Measurements from ENCODE around the gene SARS1. TPM values are rescaled to one million over a fixed set of nuclear protein-coding genes. Genes with fewer than 3 reads are reported as not detected.

SARS1 gene, protein sequence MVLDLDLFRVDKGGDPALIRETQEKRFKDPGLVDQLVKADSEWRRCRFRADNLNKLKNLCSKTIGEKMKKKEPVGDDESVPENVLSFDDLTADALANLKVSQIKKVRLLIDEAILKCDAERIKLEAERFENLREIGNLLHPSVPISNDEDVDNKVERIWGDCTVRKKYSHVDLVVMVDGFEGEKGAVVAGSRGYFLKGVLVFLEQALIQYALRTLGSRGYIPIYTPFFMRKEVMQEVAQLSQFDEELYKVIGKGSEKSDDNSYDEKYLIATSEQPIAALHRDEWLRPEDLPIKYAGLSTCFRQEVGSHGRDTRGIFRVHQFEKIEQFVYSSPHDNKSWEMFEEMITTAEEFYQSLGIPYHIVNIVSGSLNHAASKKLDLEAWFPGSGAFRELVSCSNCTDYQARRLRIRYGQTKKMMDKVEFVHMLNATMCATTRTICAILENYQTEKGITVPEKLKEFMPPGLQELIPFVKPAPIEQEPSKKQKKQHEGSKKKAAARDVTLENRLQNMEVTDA
- polyA plus RNA-seq (2011; rRNA removed), result 301 and 332 TPM in 2 replicates
- polyA minus RNA-seq (2011; rRNA and poly(A)+ RNA removed), result 195 and 210 TPM in 2 replicates

DNA sequence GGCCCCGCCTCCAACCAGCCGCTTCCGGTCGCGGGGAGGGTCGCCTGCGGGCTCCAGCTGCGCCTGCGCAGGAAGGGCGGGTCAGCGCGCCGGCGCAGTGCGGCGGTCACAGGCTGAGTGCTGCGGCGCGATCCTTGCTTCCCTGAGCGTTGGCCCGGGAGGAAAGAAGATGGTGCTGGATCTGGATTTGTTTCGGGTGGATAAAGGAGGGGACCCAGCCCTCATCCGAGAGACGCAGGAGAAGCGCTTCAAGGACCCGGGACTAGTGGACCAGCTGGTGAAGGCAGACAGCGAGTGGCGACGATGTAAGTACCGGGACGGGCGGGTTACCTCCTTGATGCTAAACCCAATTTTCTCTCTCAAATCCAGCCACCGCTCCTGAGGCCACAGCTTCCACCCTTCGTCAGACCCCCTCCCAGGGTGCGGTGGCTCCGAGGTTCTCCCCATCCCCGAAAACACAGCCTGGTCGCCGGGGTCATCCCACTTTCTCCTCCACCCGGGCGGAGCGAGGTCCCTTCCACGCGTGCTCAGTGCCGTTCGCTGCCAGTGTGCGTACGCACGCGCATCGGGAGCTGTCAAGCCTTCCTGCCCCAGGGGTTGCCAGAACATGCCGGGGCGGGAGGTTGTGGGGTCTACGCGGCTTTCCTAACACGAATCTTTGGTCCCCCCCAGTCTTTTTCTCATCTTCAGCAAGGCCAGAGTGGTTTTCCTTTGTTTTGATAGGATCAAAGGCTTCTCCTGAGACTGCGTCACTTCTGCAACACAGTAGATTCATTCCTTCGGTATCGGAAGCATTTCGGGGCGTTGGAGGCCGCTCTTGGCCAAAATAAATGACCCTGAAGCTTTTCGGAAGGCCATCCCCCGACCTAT lies at the start of gene SARS1:
TSS of gene SARS1 (plus strand) at position 95 of the 870 bp plus-strand sequence. CDS start at position 170, 75 bp downstream.
- POLR2A ChIA-PET, result interaction anchor here (0.5 to 1.7 kb wide), 10 partner anchors 11 to 114 kb away, joined by 3 to 9 read pairs (median 5); no protein-coding TSS in a partner anchor

DNA sequence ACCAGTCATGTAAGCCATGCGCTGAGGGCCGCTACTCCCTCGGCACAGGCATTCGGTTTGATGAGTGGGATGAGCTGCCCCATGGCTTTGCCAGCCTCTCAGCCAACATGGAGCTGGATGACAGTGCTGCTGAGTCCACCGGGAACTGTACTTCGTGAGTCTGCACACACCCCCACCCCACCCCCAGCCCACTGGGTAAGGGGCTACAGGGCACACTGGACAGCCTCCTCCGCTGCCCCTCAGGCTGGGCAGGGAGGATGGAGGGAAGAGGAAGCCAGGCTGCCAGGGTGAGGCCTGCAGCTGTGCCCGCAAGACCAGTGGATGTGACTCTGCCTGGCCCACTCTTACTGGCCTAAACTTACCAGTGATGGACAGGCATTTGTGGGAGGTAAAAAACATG lies 49.2 kb upstream of the SARS1 start:
- CTCF ChIA-PET, result interaction anchor here (0.5 kb wide), 1 partner anchor 43 kb away, joined by 4 read pairs; no protein-coding TSS in a partner anchor
- TF ChIP-seq, protein P1, sequence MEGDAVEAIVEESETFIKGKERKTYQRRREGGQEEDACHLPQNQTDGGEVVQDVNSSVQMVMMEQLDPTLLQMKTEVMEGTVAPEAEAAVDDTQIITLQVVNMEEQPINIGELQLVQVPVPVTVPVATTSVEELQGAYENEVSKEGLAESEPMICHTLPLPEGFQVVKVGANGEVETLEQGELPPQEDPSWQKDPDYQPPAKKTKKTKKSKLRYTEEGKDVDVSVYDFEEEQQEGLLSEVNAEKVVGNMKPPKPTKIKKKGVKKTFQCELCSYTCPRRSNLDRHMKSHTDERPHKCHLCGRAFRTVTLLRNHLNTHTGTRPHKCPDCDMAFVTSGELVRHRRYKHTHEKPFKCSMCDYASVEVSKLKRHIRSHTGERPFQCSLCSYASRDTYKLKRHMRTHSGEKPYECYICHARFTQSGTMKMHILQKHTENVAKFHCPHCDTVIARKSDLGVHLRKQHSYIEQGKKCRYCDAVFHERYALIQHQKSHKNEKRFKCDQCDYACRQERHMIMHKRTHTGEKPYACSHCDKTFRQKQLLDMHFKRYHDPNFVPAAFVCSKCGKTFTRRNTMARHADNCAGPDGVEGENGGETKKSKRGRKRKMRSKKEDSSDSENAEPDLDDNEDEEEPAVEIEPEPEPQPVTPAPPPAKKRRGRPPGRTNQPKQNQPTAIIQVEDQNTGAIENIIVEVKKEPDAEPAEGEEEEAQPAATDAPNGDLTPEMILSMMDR (IDR thresholded peaks at IDR 0.05; ENCODE audit: low read depth, low read length), result no peak
- Histone ChIP-seq H3K27me3 (ENCODE audit: control insufficient read depth, insufficient read depth, low read length) (no peaks in the 10 kb centered on the region), H3K27ac (ENCODE audit: low read depth, low read length) (no peak overlapping the region), H3K9me3 (ENCODE audit: control insufficient read depth, insufficient read depth, low read length) (no peaks in the 10 kb centered on the region), H3K4me3 (ENCODE audit: low read depth, low read length) (no peak overlapping the region)
- DNase-seq (ENCODE audit: low read depth, low spot score), result no peak
- POLR2A ChIA-PET, result no interaction called here

More for the DNA sequence above, at the start of gene SARS1:
- peak within 1 kb of the TSS; percentile 98 for H3K4me3 ChIP-seq (ENCODE audit: low read depth, low read length)
- H3K27ac ChIP-seq (ENCODE audit: low read depth, low read length), result peak within 1 kb of the TSS; percentile 93
- DNase-seq (ENCODE audit: low read depth, low spot score), result peak; percentile 63
- TF ChIP-seq, protein P1 (IDR thresholded peaks at IDR 0.05; ENCODE audit: low read depth, low read length), result no peak
- CTCF ChIA-PET, result interaction anchor here (1.0 to 6.4 kb wide), 5 partner anchors 12 to 114 kb away, joined by 3 to 30 read pairs (median 4); no protein-coding TSS in a partner anchor
- H3K27me3 ChIP-seq (ENCODE audit: control insufficient read depth, insufficient read depth, low read length), result no peaks in the 10 kb centered on the region
- no peaks in the 10 kb centered on the region for H3K9me3 ChIP-seq (ENCODE audit: control insufficient read depth, insufficient read depth, low read length)

DNA sequence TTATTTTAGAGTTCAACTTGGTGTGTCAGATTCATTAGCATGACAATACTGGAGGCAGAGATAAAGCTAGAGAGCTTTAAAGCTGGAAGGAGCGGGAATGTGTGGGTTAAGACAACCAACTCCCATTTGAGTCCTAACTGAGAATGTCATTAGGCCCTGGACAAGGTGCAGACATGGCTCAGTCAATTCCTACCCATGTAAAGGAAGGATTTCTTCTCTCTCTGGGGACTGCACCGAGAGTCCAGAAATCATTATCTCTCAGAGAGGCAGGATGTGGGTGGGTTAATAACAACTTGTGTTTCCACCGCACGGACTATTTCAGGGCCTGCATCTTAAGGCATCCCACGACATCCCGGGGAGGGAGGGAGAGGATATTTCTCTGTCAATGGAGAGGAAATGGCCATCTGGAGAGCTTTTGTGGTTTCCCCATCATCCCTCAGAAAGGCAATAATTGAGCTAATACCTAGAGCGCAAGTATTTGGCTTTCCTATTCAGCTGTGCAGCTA lies 46.7 kb upstream of the SARS1 start:
- no peak overlapping the region for H3K27ac ChIP-seq (ENCODE audit: low read depth, low read length)
- DNase-seq (ENCODE audit: low read depth, low spot score), result no peak
- no peaks in the 10 kb centered on the region for H3K9me3 ChIP-seq (ENCODE audit: control insufficient read depth, insufficient read depth, low read length)
- ChIA-PET CTCF (interaction anchor here (1.0 kb wide), 1 partner anchor 55 kb away, joined by 3 read pairs; no protein-coding TSS in a partner anchor), POLR2A (no interaction called here)
- H3K27me3 ChIP-seq (ENCODE audit: control insufficient read depth, insufficient read depth, low read length), result no peaks in the 10 kb centered on the region
- no peak overlapping the region for H3K4me3 ChIP-seq (ENCODE audit: low read depth, low read length)
- TF ChIP-seq, protein P1 (IDR thresholded peaks at IDR 0.05; ENCODE audit: low read depth, low read length), result no peak

DNA sequence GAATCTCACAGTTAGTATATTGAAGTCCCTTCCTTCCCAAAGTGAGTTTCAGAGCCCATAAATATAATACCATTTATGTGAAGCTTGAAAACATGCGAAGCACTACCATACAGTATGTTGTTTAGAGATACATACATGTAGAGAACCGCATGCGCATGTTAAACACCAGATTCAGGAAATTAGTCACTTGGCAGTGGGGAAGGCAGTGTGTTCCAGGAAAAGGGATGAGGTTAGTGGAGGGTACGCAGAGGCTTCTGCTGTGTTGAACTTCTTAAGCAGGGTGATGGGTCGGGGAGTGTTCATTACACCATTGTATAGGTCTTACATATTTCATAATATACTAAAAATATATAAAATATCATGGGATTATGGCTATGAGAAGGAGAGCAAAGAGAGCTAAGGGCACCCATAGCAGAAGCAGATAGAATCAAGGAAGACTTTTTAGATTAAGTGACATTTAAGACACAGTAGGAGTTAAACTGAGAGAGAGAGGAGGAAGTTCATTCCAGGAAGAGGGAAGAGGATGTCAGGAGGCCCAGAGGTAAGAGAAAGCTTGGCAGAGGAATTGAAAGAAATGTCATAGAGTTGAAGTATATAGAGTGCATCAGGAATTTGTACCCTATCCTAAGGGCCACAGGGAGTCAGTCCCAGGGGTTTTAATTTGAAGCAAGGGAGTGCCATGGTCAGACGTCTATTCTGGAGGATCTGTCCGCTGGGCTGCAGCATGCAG lies 43.5 kb upstream of the SARS1 start:
- ChIA-PET POLR2A (no interaction called here), CTCF (no interaction called here)
- no peaks in the 10 kb centered on the region for H3K27me3 ChIP-seq (ENCODE audit: control insufficient read depth, insufficient read depth, low read length)
- no peak overlapping the region for H3K27ac ChIP-seq (ENCODE audit: low read depth, low read length)
- no peaks in the 10 kb centered on the region for H3K9me3 ChIP-seq (ENCODE audit: control insufficient read depth, insufficient read depth, low read length)
- DNase-seq (ENCODE audit: low read depth, low spot score), result no peak
- TF ChIP-seq, protein P1 (IDR thresholded peaks at IDR 0.05; ENCODE audit: low read depth, low read length), result no peak
- no peak overlapping the region for H3K4me3 ChIP-seq (ENCODE audit: low read depth, low read length)
